Uterus (tissue), 4 donors: Measurements from ENCODE around the gene GATAD2A. TPM values are rescaled to one million over a fixed set of nuclear protein-coding genes. Genes with fewer than 3 reads are reported as not detected.

ENCODE experiments used
- DNase-seq, 2 donors: peaks; one replicate each; pipeline ENCODE4 v3.0.0-alpha.2; 2019 to 2020
- H3K27ac ChIP-seq, 2 donors: fragments of 200-600 bp; sonication (generic); 1 replicate in 1 of 2; 2 replicates in 1 of 2; pipeline ENCODE4 v1.5.1; 2016 to 2018
- H3K27me3 ChIP-seq, 2 donors: fragments of 200-600 bp; sonication (generic); one replicate each; pipeline ENCODE4 v1.5.1; 2018 to 2019; ENCODE audit warnings: control low read depth in 1 of 2
- H3K36me3 ChIP-seq, 2 donors: fragments of 200-600 bp; sonication (generic); one replicate each; pipeline ENCODE4 v1.5.1; 2019; ENCODE audit warnings: control low read depth in 1 of 2
- H3K4me1 ChIP-seq, 2 donors: fragments of 200-600 bp; sonication (generic); one replicate each; pipeline ENCODE4 v1.5.1; 2018 to 2019; ENCODE audit warnings: control low read depth in 1 of 2
- H3K4me3 ChIP-seq, 2 donors: fragments of 200-600 bp; sonication (generic); 1 replicate in 1 of 2; 2 replicates in 1 of 2; pipeline ENCODE4 v1.5.1; 2018 to 2019; ENCODE audit warnings: mild to moderate bottlenecking in 1 of 2
- H3K9me3 ChIP-seq, 2 donors: fragments of 200-600 bp; sonication (generic); one replicate each; pipeline ENCODE4 v1.5.1; 2019; ENCODE audit warnings: control low read depth in 1 of 2
- CTCF ChIP-seq, 4 experiments: fragments of 200-600 bp in 2 of 4; fragments of 450-650 bp in 2 of 4; sonication (generic) in 2 of 4; IDR thresholded peaks; one replicate each; pipeline ENCODE4 v1.5.1; 2016 to 2019; ENCODE audit warnings: antibody characterized with exemption in 4 of 4, mild to moderate bottlenecking in 2 of 4, moderate library complexity in 1 of 4
- POLR2A ChIP-seq, 2 donors: fragments of 450-650 bp; IDR thresholded peaks; one replicate each; pipeline ENCODE4 v1.6.1; 2016; ENCODE audit warnings: antibody characterized with exemption in 2 of 2, mild to moderate bottlenecking in 1 of 2, moderate library complexity in 1 of 2
- intact Hi-C: fragments of 100-400 bp; cut with DNase I; formaldehyde crosslinking; loops from one replicate; pipeline ENCODE4 v1.15.1; 2023; ENCODE audit warnings: low total_unique reads
- total RNA-seq, 4 donors: library from RNA; depleted of rRNA in 3 of 4; stranded (reverse); fragments of >200 nt in 3 of 4; gene quantifications; one replicate each; pipeline versions ENCODE4 v1.1.0 to v1.2.4, GENCODE V29; 2014 to 2023
- donor health status: DM: yes; HTN: yes; CAD: no.

The GATAD2A gene
- total RNA-seq, 4 donors from 2014 or later: 9.7 to 65.1 (median 22.3) TPM

GRCh38 chr19:19486343-19487076 is 81.0 kb downstream of the GATAD2A start:
- intact Hi-C loops: loop anchor here (5.0 kb wide), 1 partner anchor 119 kb away; no protein-coding TSS in a partner anchor
- Histone ChIP-seq H3K36me3 (no peaks in the 10 kb centered on the region), H3K9me3 (no peaks in the 10 kb centered on the region), H3K4me1 (peaks cover 6 to 39% of the 10 kb centered on the region in 2 donors), H3K27ac (no peak overlapping the region), H3K4me3 (no peak overlapping the region), H3K27me3 (no peaks in the 10 kb centered on the region)
- no peak for DNase-seq
- no peak for TF ChIP-seq POLR2A (IDR thresholded peaks at IDR 0.05)
- no peak for TF ChIP-seq CTCF (IDR thresholded peaks at IDR 0.05)

- H3K27ac ChIP-seq: peak overlapping the region; percentile 21 to 66
- no peaks in the 10 kb centered on the region for H3K36me3 ChIP-seq
- H3K4me3 ChIP-seq: no peak overlapping the region
- H3K27me3 ChIP-seq: no peaks in the 10 kb centered on the region
- no peaks in the 10 kb centered on the region for H3K9me3 ChIP-seq
- H3K4me1 ChIP-seq: peaks cover 6 to 39% of the 10 kb centered on the region in 2 donors
- intact Hi-C loops: loop anchor here (5.0 kb wide), 1 partner anchor 120 kb away; no protein-coding TSS in a partner anchor
- no peak for DNase-seq
- no peak for TF ChIP-seq CTCF (IDR thresholded peaks at IDR 0.05)
- no peak for TF ChIP-seq POLR2A (IDR thresholded peaks at IDR 0.05)
These were observed 81.8 kb downstream of the GATAD2A start for GRCh38 chr19:19487077-19487949.

GRCh38 chr19:19487950-19488874 is 82.7 kb downstream of the GATAD2A start:
- Histone ChIP-seq H3K4me3 (no peak overlapping the region), H3K27me3 (no peaks in the 10 kb centered on the region), H3K9me3 (no peaks in the 10 kb centered on the region), H3K27ac (peak overlapping the region; percentile 66 to 78), H3K36me3 (no peaks in the 10 kb centered on the region), H3K4me1 (peaks cover 6 to 39% of the 10 kb centered on the region in 2 donors)
- intact Hi-C loops: loop anchor here (5.0 kb wide), 1 partner anchor 121 kb away; no protein-coding TSS in a partner anchor
- no peak for TF ChIP-seq POLR2A (IDR thresholded peaks at IDR 0.05)
- TF ChIP-seq CTCF (IDR thresholded peaks at IDR 0.05): no peak
- DNase-seq: peak in 1 of 2 donors; percentile 39

- no peaks in the 10 kb centered on the region for H3K9me3 ChIP-seq
- no peak overlapping the region for H3K4me3 ChIP-seq
- intact Hi-C loops: loop anchor here (5.0 kb wide), 1 partner anchor 122 kb away; no protein-coding TSS in a partner anchor
- no peak for TF ChIP-seq POLR2A (IDR thresholded peaks at IDR 0.05)
- TF ChIP-seq CTCF (IDR thresholded peaks at IDR 0.05): no peak
- peak; percentile 76 to 83 for DNase-seq
- H3K27me3 ChIP-seq: no peaks in the 10 kb centered on the region
- H3K27ac ChIP-seq: peak overlapping the region; percentile 66 to 78
- H3K36me3 ChIP-seq: no peaks in the 10 kb centered on the region
- peaks cover 6 to 39% of the 10 kb centered on the region in 2 donors for H3K4me1 ChIP-seq
These were observed 83.6 kb downstream of the GATAD2A start for GRCh38 chr19:19488875-19489690.
